Measurements from ENCODE around the gene PARD3.

The PARD3 gene

GRCh38 chr10:34235164-34235832 is 579.8 kb downstream of the PARD3 start:
- no peak for TF ChIP-seq CTCF (IDR thresholded peaks at IDR 0.05)

- no peak for TF ChIP-seq CTCF (IDR thresholded peaks at IDR 0.05)
These were observed 582.6 kb downstream of the PARD3 start for GRCh38 chr10:34232481-34232880.

GRCh38 chr10:34231441-34232180 is 583.5 kb downstream of the PARD3 start:
- TF ChIP-seq CTCF (IDR thresholded peaks at IDR 0.05), result no peak

GRCh38 chr10:34229917-34230316 is 585.2 kb downstream of the PARD3 start:
- TF ChIP-seq CTCF (IDR thresholded peaks at IDR 0.05), result no peak

- no peak for TF ChIP-seq CTCF (IDR thresholded peaks at IDR 0.05)
These were observed 587.0 kb downstream of the PARD3 start for GRCh38 chr10:34228066-34228465.

GRCh38 chr10:34224639-34225038 is 590.5 kb downstream of the PARD3 start:
- TF ChIP-seq CTCF (IDR thresholded peaks at IDR 0.05), result no peak

- TF ChIP-seq CTCF (IDR thresholded peaks at IDR 0.05), result peak; percentile 29; the same call in 1 of the 2 replicates
These were observed 591.4 kb downstream of the PARD3 start for GRCh38 chr10:34223658-34224057.

Measured in LNCAP (cell line).